ENCODE measurements around the gene LDLRAD4.
A peak's percentile ranks its signal among the peaks of the same experiment; 100 is the strongest.

The LDLRAD4 gene

DNA sequence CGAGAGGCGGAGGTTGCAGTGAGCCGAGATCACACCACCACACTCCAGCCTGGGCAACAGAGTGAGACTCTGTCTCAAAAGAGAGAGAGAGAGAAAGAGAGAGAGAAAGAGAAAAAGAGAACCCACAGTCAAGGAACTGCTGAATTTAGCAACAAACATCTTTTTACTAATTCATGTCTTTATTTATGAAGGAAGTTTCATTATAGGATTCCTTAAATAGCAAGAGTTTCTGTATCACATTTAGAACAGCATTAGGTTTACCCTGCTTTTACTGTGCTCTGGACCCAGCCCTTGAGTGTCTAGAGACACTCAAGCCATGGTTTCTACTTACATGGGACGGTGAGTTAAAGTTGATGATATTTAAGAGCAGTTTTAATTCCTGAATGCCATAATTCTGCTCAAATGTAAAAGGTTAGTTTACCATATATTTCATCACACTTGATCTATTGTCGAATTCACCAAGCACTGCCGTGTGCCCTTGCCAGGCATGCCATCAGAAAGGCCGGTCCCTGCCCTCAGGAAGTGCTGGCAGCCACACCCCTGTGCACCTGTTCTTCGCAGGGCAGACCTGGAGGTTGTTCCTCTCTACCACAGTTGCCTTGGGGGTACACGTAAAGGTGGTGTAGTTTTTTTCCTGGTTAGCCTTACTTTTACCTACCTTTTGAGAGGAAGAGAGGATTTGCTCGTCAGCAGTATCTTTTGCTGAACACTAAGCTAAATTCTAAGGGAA is 153.3 kb downstream of the LDLRAD4 start:
- no peak for DNase-seq (ENCODE audit: low read depth)

DNA sequence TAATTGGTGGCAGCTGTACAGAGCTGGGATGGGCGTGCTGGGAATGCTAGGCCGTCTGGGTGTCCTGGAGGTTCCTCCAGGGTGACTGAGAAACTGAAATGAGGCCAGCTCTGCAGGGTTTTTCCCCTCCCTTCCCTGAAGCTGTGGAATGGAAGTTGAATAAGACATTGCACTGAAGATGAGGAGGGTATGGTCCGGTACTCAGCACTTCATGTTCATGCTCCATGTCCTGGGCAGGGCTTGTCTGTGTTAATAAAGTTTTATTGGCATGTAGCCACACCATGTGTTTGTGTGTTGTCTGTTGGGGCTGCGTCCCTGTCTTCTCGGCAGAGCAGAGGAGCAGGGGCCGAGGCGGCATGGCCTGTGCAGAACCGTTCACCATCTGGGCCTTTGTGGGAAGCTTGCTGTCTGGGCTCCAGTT is 154.0 kb downstream of the LDLRAD4 start:
- DNase-seq (ENCODE audit: low read depth) = no peak

DNA sequence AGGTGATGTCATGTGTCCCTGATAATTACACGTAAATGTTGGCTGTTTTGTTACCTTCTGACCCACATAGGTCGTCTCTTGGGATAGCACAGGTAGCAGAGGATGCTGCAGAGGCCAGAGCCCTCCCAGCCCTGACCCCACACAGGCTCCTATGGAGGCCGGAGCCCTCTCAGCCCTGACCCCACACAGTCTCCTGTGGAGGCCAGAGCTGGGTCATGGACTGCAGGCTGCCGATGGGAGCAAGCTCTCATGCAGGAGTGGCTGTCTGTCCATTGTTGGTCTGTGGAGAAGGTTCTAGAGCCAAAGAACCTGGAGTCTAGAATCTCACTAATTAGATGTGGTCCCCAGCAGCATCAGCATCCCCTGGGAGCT is 155.5 kb downstream of the LDLRAD4 start:
- no peak for DNase-seq (ENCODE audit: low read depth)

DNA sequence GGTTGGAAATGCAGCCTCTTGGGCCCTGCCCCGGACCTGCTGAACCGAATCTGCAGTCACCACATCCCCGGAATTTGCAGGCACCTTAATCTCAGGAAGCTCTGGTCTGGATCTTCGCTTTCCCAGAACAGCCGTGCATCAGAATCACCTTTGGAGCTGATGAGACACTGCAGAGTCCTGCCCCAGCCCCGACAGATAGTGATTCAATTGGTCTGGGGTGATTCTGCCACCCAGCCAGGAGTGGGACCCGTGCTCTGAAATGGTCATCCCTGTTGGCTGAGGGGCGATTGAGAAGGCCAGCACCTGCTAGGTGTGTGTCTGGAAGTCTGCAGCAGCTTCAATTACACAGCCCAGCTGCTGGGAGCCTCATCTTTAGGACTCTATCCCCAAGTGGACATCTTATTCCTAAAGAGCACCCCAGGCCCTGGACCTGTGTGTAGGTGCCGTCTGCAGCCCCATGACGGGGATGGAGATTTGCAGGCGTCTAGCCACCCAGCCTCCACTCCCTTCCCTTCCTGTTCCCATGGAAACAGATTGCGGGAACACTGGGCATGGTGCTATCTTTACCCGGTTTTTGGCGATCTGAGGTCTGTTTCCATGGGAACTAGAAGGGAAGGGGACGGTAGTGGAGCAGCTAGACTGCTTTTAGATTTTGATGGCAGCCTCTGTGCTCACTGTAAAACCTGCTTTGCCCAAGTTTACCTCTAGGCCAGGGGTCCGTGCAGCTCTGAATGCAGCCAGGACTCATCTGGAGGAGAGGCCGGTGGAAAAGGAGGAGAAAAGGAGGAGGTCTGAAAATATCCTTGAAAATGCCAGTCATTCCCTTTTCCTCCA is 156.1 kb downstream of the LDLRAD4 start:
- no peak for DNase-seq (ENCODE audit: low read depth)

DNA sequence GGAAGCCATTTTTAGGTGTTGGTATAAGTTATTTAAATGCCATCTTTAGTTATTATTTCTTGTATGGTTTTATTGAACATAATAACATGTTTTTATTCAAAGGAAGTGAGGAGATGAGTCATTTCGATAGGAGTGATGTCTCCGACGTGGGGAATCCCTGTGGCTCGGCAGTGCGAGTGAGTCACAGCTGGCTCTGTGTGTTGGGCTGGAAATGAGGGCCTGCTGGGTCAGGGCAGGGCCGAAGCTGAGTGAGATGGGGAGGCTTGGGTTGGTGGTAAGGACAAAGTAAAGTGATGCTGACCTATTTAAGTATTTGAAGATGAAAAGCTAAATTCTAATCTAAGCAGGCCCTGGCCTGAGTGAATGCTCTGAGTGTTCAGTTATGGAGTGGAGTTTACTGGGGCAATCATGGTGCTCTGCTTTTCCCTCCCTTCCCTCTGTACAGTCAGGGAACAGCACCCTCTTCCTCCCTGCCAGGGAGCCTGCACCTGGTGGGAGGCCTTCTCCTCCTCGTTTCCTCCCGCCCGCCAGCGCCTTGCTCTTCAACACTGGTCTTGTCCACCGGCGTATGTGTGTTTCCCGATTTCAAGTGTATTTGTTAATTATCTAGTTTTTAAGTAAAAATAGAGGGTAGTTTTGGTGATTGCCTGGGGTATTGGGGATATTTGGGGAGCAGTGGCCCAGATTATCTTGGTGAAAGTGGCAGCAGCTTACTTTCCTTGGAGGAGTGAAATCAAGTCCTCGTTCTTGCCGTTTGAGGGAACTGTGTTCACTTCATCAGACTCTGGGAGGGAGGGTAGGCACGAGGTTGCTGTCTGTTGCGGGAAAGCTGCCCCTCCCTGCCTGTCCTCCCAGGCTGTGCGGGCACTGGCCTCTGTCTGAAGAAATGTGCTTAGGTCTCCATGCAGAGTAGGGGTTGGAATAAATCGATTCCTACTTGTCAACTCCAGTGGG is 157.0 kb downstream of the LDLRAD4 start:
- peak; percentile 62 for DNase-seq (ENCODE audit: low read depth)

DNA sequence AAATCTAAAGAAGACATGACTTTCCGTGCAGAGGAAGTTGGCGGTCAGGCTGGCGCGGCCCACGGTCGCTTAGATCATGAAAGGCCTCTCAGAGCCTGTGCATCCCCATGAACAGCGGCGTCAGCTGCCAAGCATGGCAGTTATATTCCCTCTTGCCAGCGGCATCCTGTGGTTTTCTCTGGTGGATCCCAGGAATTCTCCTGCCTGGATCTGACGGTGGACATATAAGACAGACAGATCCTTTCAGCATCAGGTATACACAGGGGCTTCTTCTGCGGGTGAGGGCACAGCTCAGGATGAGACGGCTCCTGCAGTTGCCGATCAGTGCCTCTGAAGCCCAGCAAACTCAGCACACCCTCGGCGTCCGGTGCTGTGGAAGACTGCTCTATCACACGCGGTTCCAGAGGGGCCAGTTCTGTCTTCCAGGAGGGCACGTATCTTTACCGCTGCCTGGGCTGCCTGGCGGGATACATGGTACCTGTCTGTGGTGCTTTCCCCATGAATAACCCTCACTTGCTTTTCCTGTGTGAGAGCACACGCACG is 157.8 kb downstream of the LDLRAD4 start:
- peak; percentile 37 for DNase-seq (ENCODE audit: low read depth)

DNA sequence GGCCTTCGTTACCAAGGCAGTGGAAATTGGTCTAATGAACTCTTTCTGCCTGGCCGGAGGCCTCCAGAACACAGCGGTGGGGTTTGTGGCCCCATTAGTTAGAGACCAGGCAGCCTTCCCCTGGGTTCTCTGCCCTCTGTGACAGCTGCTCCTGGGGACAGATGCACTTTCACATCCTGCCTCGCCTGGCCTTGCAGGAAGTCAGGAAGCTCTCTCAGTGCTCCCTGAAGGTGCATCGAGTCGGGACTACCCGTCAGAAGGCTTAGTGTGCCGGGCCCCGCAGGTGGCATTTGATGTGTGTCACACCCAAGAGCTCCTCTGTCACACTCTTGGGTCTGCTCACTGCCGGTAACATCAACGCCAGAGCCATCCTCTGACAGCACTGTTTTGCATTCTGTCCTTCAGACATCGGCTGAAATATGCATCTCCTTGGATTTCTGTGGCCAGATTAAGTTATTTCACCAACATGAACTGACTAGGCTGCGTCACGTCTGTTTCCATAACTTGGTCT is 158.3 kb downstream of the LDLRAD4 start:
- peak; percentile 62 for DNase-seq (ENCODE audit: low read depth)

DNA sequence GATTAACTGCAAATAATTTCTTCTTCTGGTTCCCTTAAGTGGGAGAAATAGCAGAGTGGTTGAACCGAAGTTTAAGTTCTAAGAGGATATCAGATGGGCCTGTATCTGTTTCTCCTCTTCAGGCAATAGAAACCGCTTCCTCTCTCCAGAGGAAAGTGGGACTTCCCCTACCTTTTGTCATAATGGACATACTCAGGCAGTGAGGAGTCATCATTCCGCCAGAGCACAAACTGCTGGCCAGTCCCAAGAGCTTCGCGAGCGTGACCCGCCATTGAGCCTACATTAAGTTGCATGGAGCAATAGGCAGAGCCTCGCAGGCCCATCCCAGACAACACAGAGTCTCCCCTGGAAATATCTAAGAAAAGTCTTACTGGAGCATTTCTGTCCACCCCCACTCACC is 158.9 kb downstream of the LDLRAD4 start:
- no peak for DNase-seq (ENCODE audit: low read depth)

DNA sequence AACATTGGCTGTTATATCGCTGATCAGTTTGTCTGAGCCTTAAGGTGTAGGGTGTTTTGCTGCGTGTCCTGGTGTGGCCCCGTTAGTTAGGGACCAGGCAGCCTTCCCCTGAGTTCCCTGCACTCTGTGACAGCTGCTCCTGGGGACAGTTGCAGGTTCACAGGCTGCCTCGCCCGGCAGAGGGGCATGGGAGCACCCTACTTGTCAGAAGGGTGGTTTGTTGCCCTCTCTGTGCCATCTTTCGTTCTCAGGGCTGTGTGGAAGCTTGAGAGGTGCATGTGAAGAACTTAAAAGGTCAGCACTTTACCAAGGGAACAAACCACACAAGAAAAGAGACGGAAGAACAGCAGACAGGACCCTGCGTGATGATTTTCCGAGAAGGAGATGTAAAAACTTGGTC is 159.6 kb downstream of the LDLRAD4 start:
- DNase-seq (ENCODE audit: low read depth) = no peak

DNA sequence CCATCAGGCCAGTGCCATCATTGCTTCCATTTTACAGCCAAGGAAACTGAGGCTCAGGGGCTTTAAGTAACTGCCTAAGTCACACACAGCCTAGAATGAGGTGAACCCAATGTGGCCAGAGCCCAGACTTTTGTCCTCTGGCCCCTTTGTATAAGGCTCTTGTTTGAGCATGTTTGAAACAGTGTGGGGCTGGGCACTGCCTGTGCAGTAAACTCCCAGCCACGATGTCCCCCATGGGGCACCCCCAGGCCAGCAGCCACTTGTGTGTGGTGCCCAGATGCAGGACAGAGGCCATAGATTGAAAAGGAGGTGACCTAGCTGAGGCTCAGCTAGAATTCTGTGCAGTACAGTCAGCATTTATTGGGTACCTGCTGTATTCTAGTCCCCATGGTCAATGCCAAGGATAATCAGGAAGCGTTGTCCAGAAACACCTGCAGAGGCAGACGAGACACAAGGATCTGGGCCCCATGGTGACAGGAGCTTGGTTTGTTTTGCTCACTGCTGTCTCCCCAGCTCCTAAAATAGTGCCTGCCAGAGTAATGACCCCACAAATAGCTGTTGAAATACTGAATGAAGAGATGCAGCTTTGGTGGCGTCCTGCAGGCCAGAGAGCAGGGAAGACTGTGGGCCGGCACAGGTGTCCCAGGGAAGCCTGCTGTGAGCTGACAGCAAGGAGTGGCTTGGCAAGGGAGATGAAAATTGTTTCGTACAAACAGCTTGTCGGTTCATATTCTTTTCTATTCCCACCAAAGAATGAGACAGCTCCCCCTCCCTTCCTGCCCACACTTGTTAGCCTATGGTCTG is 160.7 kb downstream of the LDLRAD4 start:
- DNase-seq (ENCODE audit: low read depth) = no peak

DNA sequence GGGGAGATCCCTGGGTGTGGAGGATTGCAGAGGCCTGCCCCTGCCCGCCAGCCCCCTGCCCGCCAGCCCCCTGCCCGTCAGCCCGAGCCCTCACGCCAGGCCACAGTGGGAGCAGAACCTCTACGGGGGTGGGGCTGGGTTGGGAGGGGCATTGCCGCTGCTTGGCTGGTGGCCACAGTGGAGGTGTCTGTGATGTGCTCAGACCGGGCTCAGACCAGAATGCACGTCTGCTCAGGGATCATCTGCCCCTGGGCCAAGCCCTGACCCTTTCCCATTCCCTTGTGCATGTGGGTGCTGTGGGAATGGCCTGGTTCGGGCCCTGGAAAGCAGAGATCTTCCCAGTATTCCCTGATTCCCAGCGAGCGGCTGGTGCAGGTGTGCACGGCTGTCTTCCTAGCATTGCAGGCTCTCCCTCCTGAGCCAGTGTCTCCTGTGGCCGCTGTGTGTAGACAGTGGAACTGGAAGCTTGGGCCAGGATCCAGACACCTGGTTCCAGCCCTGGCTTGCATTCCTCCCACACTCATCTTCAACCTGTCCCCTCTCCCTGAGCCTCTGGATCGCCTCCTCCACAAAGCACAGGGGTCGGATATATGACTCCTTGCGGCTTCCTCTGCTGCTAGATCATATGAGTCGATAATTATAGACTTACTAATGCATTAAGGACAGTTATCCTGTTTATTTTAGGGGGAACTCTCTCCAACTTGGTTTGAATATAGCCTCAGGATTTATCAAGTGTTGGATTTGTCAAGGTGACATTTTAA is 161.6 kb downstream of the LDLRAD4 start:
- DNase-seq (ENCODE audit: low read depth) = no peak

DNA sequence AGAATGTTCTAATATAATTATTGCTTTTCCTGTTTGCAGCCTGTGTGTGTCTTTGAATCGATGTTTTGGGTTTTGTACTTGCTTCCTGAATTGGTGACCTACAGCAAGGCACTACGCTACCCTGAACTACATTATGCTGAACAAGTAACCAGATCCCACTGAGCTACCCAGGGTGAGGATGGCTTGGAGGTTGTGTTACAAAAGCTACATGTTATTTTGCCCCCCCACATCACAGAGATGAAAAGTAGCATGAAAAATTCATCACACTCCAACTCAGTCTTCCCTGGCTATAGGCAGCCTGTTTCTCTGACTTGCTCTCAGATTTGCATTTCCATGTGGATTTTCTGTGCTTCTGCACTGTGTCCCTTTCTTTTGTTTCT is 162.1 kb downstream of the LDLRAD4 start:
- no peak for DNase-seq (ENCODE audit: low read depth)

DNA sequence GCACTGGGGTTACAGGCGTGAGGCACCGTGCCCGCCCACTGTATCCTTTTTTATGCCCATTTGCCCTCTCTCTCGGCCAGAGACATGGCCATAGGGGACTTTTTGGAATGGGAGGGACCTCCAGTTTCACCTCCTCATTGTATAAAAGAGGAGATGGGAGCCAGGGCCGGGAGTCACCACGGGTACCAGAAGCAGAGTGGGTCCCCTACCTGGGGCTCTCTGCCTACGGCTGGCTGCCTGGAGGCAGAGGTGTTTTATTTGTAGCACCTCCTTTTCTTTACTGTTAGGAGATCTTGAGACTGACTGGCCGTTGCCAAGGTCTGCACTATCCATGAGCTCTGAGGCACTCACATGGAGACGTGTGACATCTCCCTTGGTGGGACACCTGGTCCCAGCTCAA is 162.8 kb downstream of the LDLRAD4 start:
- DNase-seq (ENCODE audit: low read depth) = no peak

DNA sequence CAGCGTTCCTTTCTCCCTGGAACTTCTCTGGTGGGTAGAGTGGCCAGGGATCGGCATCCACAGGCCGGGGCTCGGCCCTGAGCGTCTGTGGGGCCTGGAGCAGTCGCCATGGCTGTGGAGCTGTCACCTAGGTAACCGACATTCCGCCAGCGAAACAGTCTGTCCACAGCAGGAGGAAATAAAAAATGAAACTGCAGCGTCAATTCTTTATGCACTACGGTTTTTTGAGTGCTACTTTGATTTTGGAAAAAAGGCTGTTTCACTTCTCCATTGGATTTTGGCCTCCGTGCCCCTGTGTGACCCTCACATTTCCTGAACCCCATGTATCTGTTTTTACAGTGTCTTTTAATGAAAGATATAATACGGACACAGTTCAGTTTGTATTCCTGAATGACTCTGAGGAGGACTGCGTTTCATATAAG is 163.4 kb downstream of the LDLRAD4 start:
- no peak for DNase-seq (ENCODE audit: low read depth)

DNA sequence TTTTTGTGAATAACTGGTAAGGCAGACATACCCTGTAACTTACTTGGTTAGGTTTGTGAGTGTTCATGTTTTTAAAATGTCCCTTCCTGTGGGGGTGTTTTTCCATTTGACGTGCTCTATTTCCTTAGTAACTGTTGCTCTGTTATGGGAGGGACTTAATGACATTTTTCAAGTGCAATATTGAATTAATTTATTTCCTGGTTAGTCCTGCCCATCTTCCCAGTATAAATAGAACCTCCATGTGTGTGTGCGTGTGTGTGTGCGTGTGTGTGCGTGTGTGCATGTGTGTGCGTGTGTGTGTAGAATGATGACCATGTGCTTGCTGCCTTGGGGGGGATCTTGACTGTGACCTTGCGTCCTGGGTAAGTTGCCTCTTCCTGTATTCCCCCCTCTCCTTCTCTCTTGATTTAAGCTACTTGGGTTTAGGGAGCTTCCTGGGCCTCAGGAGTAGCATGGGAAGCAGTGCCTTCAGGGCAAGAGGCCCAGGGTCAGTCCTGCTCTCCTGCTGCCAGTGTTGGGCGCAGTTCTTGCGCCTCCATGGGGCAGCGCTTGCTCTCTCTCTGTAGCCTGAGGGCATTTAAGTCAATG is 163.9 kb downstream of the LDLRAD4 start:
- no peak for DNase-seq (ENCODE audit: low read depth)

DNA sequence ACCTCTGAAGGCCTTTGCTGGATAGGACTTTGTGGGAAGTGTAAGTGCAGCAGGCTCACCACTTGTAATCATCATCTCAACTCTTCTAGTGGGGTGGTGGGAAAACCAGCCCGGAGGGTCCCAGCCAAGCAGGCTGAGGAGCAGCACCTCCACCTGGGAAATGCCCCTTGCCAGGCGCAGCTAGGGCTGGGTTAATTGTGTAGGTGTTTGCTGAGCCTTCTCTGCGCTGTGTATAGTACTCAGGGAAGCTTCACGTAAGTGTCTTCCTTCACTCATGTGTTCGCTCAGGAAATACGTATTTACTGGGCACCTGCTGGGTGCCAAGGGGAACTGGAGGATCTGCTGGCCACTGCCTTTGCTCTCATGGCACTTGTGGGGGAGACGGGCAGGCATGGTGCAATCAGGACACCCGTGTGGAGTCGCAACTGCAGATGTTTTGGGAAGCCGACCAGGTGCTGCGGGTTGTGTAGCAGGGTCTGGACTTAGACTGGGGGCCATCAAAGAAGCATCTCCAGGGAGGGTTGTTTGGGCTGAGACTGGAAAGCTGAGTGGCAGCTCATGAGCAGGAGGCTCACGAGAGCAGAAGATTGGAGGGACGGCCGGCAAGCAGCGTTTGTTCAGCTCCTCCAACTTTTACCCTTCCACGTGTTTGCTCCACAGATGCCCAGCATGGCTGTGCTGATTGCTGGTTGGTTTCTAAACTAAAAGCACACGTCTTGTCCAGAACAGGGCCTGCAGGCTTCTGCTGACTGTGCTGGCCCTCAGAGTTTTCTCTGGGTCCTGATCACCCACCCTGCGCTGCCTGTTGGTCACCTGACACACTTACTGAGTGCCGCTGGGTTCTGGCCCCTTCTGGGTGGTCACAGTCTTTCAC is 164.6 kb downstream of the LDLRAD4 start:
- no peak for DNase-seq (ENCODE audit: low read depth)

DNA sequence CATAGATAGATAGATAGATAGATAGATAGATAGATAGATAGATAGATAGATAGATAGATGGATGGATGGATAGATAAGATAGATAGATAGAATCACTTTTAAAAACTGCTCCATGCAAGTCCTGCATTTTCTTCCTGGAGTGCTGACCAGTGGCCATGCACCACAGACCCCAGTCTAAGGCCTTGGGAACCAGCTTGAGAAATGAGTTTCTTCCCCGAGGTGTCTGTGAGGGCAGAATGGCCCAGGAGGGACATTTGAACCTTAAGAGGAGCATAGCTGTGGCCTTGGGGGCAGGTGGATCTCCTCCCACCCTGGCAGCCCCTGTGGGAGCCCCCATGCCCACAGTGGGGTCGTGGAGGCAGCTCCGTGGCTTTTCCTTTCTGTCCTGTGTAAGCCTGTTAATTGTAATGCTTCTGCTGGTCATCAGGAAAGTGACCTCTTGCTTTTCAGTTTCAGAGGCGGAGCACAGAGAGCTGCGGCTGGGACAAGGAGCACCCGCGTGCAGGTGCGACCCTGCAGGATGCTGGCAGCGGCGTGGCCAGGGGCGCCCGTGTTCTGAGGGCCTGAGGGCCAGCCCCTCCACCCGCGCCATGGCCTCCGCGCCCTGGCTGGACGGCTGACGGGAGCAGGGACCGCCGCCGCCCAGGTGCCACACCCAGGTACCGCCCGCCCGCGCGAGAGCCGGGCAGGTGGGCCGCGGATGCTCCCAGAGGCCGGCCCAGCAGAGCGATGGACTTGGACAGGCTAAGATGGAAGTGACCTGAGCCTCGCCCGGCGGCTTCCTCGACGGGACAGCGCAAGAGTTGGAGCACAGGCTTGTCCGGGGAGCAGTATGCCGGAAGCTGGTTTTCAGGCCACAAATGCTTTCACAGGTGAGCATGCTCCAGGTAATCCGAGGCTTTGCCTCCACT is 168.6 kb downstream of the LDLRAD4 start:
- no peak for DNase-seq (ENCODE audit: low read depth)

Measured in activated T-helper 1 cell treated with Interleukin-2 at 50 U/mL for 16 hours (primary cell).